ENCODE results near the gene TUT1.
"Not testable (repeated sequence)": the region's sequence is repeated elsewhere in the genome, so short reads cannot be mapped to it uniquely, and the experiment has no call there.

Gene TUT1

DNA sequence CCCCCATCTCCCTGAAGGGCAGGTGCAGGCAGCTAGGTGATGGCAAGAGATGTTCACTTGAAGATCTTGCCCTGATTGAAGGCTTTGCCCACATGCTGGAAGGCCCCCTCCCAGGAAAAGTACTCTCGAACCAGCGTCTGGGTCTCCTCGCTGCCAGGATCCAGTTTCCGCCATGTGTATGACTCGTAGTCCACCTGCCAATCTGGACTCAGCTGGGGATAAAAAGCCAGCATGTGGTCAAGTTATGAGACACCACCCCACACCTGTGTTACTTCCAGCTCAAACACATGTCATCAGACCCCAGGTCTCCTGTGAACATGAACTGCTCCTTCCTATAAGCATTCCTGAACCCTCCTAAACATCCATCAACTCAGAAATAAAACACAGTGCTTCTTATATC, 31.7 kb downstream of the TUT1 start:
- Histone ChIP-seq H3K4me1 (ENCODE audit: insufficient read depth, low read length) (peaks cover 47% of the 10 kb centered on the region), H3K36me3 (ENCODE audit: insufficient read depth, low read length) (peaks cover 22% of the 10 kb centered on the region)
- H3K9ac ChIP-seq (ENCODE audit: low read length): not testable (repeated sequence)

GRCh38 chr11:62559204-62559603, 32.1 kb downstream of the TUT1 start:
- H3K27ac ChIP-seq (ENCODE audit: low read depth, low read length): peak overlapping the region; percentile 59
- H3K36me3 ChIP-seq (ENCODE audit: insufficient read depth, low read length): peaks cover 22% of the 10 kb centered on the region

More for the DNA sequence above, 31.7 kb downstream of the TUT1 start:
- not testable (repeated sequence) for H3K9me3 ChIP-seq (ENCODE audit: low read length); H3K27me3 ChIP-seq (ENCODE audit: control insufficient read depth in 1 of 2, insufficient read depth in 2 of 2, low read length in 2 of 2); H3K4me3 ChIP-seq (ENCODE audit: low read depth in 1 of 2, low read length in 2 of 2)
- H3K27ac ChIP-seq (ENCODE audit: low read depth, low read length): peak overlapping the region; percentile 59

GRCh38 chr11:62558669-62559068, 32.7 kb downstream of the TUT1 start:
- Histone ChIP-seq H3K27me3 (ENCODE audit: control insufficient read depth in 1 of 2, insufficient read depth in 2 of 2, low read length in 2 of 2) (no peaks in the 10 kb centered on the region), H3K4me1 (ENCODE audit: insufficient read depth, low read length) (peaks cover 56% of the 10 kb centered on the region), H3K9ac (ENCODE audit: low read length) (no peak overlapping the region), H3K4me3 (ENCODE audit: low read depth in 1 of 2, low read length in 2 of 2) (no peak overlapping the region), H3K27ac (ENCODE audit: low read depth, low read length) (no peak overlapping the region), H3K9me3 (ENCODE audit: low read length) (no peaks in the 10 kb centered on the region), H3K36me3 (ENCODE audit: insufficient read depth, low read length) (peaks cover 22% of the 10 kb centered on the region)

More at GRCh38 chr11:62559204-62559603, 32.1 kb downstream of the TUT1 start:
- Histone ChIP-seq H3K27me3 (ENCODE audit: control insufficient read depth in 1 of 2, insufficient read depth in 2 of 2, low read length in 2 of 2) (no peaks in the 10 kb centered on the region), H3K9ac (ENCODE audit: low read length) (no peak overlapping the region), H3K4me3 (ENCODE audit: low read depth in 1 of 2, low read length in 2 of 2) (no peak overlapping the region), H3K4me1 (ENCODE audit: insufficient read depth, low read length) (peaks cover 51% of the 10 kb centered on the region), H3K9me3 (ENCODE audit: low read length) (no peaks in the 10 kb centered on the region)

DNA sequence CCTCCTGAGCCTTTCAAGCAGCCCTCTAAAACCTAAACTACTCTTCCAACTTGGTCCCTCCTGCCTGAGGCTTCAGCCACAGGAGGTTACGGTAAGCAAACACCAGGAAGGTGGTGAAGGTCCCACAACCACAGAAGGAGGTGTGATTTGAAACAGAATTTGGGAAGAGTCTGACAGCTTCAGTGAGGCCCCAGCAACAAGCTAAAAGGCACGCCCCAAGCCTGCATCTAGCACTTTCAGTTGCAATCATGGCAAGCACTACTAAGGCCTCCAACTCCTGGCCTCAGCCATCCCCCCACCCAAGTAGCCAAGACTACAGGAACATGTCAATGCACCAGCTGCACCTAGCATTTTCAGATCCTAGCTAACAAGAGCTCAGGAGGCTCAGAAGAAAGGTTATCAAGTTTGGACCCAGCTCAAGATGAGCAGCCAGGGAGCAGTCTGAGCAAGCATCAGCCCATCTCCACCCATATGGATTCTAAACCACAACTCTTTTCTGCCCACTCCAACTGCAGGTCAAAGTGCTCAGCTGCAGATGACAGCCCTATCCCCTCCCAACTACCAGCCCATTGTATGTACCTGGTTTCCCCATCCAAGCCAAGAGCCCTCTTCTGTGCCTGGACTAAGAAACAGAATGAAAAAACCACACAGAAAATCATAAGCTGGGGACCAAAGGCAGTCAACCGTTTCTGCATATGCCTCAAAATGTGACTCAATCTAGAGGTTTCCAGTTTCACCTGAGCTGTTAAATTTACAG, 34.3 kb downstream of the TUT1 start:
- H3K9me3 ChIP-seq (ENCODE audit: low read length): no peaks in the 10 kb centered on the region
- peak overlapping the region in 1 of 2 donors; percentile 25 for H3K4me3 ChIP-seq (ENCODE audit: low read depth in 1 of 2, low read length in 2 of 2)
- H3K4me1 ChIP-seq (ENCODE audit: insufficient read depth, low read length): peaks cover 72% of the 10 kb centered on the region
- no peaks in the 10 kb centered on the region for H3K27me3 ChIP-seq (ENCODE audit: control insufficient read depth in 1 of 2, insufficient read depth in 2 of 2, low read length in 2 of 2)
- peaks cover 22% of the 10 kb centered on the region for H3K36me3 ChIP-seq (ENCODE audit: insufficient read depth, low read length)
- H3K9ac ChIP-seq (ENCODE audit: low read length): peak overlapping the region; percentile 12
- peak overlapping the region; percentile 79 for H3K27ac ChIP-seq (ENCODE audit: low read depth, low read length)

DNA sequence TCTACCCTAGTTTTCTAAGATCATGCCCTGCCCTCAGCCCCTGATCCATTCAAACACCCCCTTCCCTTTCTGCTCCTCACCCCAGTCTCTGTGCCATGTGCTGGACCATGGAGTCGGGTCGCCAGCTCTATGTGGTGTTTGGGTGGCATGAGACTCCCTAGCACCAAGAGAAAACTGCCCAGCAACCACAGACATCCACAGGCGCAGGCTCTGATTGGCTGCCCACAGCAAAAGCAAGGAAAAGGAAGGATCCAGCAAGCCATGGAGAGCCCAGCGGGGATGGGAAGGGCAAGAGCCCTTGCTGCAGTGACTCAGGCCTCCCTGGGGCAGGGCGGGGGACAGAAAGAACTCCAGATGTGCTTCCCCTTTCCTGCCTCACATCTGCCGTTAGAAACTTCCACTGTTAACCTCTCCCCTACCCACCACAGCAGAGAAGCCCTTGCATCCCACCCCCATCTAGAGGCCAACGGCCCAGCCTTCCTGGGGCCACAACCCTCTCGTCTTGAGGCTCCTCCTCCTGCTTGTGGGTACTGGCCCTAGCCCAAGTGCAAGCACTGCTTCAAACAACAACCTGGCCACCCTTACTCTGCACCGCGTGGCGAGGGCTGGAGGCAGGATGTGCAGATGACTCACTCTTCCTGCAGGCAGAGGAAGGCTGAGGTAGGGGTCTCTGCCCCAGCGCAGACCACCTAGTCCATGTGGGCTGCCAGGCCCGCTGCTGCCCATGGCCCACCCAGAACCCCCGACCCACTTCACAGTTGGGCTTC, 35.0 kb downstream of the TUT1 start:
- no peaks in the 10 kb centered on the region for H3K27me3 ChIP-seq (ENCODE audit: control insufficient read depth in 1 of 2, insufficient read depth in 2 of 2, low read length in 2 of 2)
- H3K9ac ChIP-seq (ENCODE audit: low read length): no peak overlapping the region
- H3K36me3 ChIP-seq (ENCODE audit: insufficient read depth, low read length): peaks cover 22% of the 10 kb centered on the region
- H3K27ac ChIP-seq (ENCODE audit: low read depth, low read length): peak overlapping the region; percentile 79
- peaks cover 79% of the 10 kb centered on the region for H3K4me1 ChIP-seq (ENCODE audit: insufficient read depth, low read length)
- H3K9me3 ChIP-seq (ENCODE audit: low read length): no peaks in the 10 kb centered on the region
- H3K4me3 ChIP-seq (ENCODE audit: low read depth in 1 of 2, low read length in 2 of 2): peak overlapping the region in 1 of 2 donors; percentile 13

- Histone ChIP-seq H3K4me1 (ENCODE audit: insufficient read depth, low read length) (peaks cover 80% of the 10 kb centered on the region), H3K9me3 (ENCODE audit: low read length) (no peaks in the 10 kb centered on the region), H3K9ac (ENCODE audit: low read length) (no peak overlapping the region), H3K4me3 (ENCODE audit: low read depth in 1 of 2, low read length in 2 of 2) (peak overlapping the region in 1 of 2 donors; percentile 13), H3K36me3 (ENCODE audit: insufficient read depth, low read length) (peaks cover 22% of the 10 kb centered on the region), H3K27ac (ENCODE audit: low read depth, low read length) (peak overlapping the region; percentile 79), H3K27me3 (ENCODE audit: control insufficient read depth in 1 of 2, insufficient read depth in 2 of 2, low read length in 2 of 2) (no peaks in the 10 kb centered on the region)
Measured at GRCh38 chr11:62555464-62556107, 35.7 kb downstream of the TUT1 start.

DNA sequence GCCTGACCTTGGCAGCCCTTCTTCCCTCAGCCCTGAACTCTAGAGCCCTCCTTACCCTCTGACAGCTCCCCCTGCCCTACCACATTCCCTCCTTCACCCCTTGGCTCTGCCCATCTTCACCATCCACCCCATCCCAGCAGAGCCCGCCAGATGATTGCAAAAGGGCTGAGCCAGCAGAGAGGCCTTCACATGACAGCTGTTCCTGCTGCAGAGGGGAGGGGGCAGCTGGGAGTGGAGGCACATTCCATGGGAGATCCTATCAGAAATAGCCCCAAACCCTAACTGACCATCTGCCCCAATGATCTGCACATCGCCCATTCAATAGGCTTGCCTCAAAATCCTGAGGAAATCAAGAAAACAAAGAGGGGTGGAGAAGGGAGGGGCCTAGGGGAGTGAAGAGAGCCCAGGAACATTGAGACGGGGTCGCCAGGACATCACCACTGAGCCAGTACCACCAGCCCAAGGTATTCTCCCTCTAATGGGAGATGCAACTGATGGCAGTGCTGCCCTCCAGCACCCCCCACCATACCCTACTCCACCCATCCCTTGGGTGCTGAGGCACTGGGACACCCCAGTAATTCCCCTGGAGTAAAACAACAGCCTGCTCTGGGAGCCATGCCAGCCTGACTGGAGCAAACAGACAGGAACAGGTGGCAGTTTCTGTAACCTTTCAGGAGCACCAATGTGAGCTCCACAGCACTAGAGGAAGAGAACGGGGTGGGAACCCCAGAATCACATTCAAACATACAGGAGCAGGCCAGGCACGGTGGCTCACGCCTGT, 36.7 kb downstream of the TUT1 start:
- no peaks in the 10 kb centered on the region for H3K9me3 ChIP-seq (ENCODE audit: low read length)
- peak overlapping the region in 1 of 2 donors; percentile 28 for H3K4me3 ChIP-seq (ENCODE audit: low read depth in 1 of 2, low read length in 2 of 2)
- H3K36me3 ChIP-seq (ENCODE audit: insufficient read depth, low read length): peaks cover 14% of the 10 kb centered on the region
- H3K27me3 ChIP-seq (ENCODE audit: control insufficient read depth in 1 of 2, insufficient read depth in 2 of 2, low read length in 2 of 2): no peaks in the 10 kb centered on the region
- H3K27ac ChIP-seq (ENCODE audit: low read depth, low read length): peak overlapping the region; percentile 84
- peaks cover 70% of the 10 kb centered on the region for H3K4me1 ChIP-seq (ENCODE audit: insufficient read depth, low read length)
- H3K9ac ChIP-seq (ENCODE audit: low read length): peak overlapping the region; percentile 14

DNA sequence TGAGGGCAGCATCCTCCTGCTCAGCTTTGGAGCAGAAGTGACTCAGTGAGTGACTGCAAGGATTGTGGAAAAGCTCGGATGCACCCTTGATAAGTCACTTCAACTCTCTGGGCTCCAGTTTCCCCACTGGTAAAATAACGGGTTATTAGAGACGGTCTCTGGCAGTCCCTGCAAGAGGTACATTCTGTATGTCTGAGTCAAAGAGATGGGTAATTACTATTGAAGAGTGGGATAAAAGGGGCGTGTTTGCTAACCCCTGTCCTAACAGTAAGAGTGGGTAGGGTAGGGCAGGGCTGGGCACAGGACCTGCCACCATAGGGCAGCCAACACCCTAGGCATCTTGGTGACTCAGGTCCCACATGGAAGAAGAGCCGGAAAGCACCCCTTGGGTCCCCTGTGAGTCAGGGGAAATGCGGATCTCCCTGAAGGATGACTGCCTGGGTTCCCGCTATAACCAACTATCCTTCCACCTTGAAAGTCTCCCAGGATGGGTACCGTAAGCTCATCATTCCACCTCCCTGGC, 37.4 kb downstream of the TUT1 start:
- peak overlapping the region in 1 of 2 donors; percentile 28 for H3K4me3 ChIP-seq (ENCODE audit: low read depth in 1 of 2, low read length in 2 of 2)
- no peaks in the 10 kb centered on the region for H3K9me3 ChIP-seq (ENCODE audit: low read length)
- peak overlapping the region; percentile 65 for H3K9ac ChIP-seq (ENCODE audit: low read length)
- peak overlapping the region; percentile 84 for H3K27ac ChIP-seq (ENCODE audit: low read depth, low read length)
- peaks cover 7% of the 10 kb centered on the region for H3K36me3 ChIP-seq (ENCODE audit: insufficient read depth, low read length)
- H3K27me3 ChIP-seq (ENCODE audit: control insufficient read depth in 1 of 2, insufficient read depth in 2 of 2, low read length in 2 of 2): no peaks in the 10 kb centered on the region
- H3K4me1 ChIP-seq (ENCODE audit: insufficient read depth, low read length): peaks cover 72% of the 10 kb centered on the region

- H3K27ac ChIP-seq (ENCODE audit: low read depth, low read length): peak overlapping the region; percentile 84
- H3K4me3 ChIP-seq (ENCODE audit: low read depth in 1 of 2, low read length in 2 of 2): peak overlapping the region in 1 of 2 donors; percentile 28
- peaks cover 79% of the 10 kb centered on the region for H3K4me1 ChIP-seq (ENCODE audit: insufficient read depth, low read length)
- no peaks in the 10 kb centered on the region for H3K9me3 ChIP-seq (ENCODE audit: low read length)
- H3K36me3 ChIP-seq (ENCODE audit: insufficient read depth, low read length): peaks cover under 1% of the 10 kb centered on the region
- H3K9ac ChIP-seq (ENCODE audit: low read length): peak overlapping the region; percentile 65
- H3K27me3 ChIP-seq (ENCODE audit: control insufficient read depth in 1 of 2, insufficient read depth in 2 of 2, low read length in 2 of 2): no peaks in the 10 kb centered on the region
Measured at GRCh38 chr11:62553080-62553838, 38.1 kb downstream of the TUT1 start.

GRCh38 chr11:62552485-62553079, 38.7 kb downstream of the TUT1 start:
- no peaks in the 10 kb centered on the region for H3K36me3 ChIP-seq (ENCODE audit: insufficient read depth, low read length)
- H3K4me3 ChIP-seq (ENCODE audit: low read depth in 1 of 2, low read length in 2 of 2): peak overlapping the region in 1 of 2 donors; percentile 28
- no peaks in the 10 kb centered on the region for H3K9me3 ChIP-seq (ENCODE audit: low read length)
- H3K27me3 ChIP-seq (ENCODE audit: control insufficient read depth in 1 of 2, insufficient read depth in 2 of 2, low read length in 2 of 2): no peaks in the 10 kb centered on the region
- H3K4me1 ChIP-seq (ENCODE audit: insufficient read depth, low read length): peaks cover 83% of the 10 kb centered on the region
- peak overlapping the region; percentile 84 for H3K27ac ChIP-seq (ENCODE audit: low read depth, low read length)
- H3K9ac ChIP-seq (ENCODE audit: low read length): peak overlapping the region; percentile 65
